ENCODE results near the gene APOBEC3A.

Gene APOBEC3A

DNA sequence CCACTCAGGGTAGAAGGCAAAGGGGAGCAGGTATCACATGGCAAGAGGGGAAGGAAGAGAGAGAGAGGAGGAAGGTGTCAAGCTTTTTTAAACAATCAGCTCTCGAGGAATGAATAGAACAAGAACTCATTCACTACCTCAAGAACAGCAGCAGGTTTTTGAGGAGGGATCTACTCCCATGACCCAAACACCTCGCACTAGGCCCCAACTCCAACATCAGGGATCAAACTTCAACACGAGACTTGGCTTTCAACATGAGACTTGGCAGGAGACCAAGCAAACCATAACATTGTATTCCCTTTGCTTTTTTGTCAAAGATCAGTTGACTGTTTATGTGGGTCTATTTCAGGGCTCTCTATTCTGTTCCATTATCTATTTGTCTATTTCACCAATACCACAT, 26.9 kb upstream of the APOBEC3A start:
- in situ Hi-C loops (cut with HindIII; ENCODE audit: low pct_ligation_motif_present, low sequenced_read_pairs), result no loop called here
- H3K36me3 ChIP-seq (replicated peaks), result no peaks in the 10 kb centered on the region
- no peaks in the 10 kb centered on the region for H3K27me3 ChIP-seq (replicated peaks)
- H3K27ac ChIP-seq, result no peak overlapping the region
- DNase-seq, result no peak
- H3K4me3 ChIP-seq (ENCODE audit: low read depth, low read length), result no peak overlapping the region
- TF ChIP-seq, protein P1, sequence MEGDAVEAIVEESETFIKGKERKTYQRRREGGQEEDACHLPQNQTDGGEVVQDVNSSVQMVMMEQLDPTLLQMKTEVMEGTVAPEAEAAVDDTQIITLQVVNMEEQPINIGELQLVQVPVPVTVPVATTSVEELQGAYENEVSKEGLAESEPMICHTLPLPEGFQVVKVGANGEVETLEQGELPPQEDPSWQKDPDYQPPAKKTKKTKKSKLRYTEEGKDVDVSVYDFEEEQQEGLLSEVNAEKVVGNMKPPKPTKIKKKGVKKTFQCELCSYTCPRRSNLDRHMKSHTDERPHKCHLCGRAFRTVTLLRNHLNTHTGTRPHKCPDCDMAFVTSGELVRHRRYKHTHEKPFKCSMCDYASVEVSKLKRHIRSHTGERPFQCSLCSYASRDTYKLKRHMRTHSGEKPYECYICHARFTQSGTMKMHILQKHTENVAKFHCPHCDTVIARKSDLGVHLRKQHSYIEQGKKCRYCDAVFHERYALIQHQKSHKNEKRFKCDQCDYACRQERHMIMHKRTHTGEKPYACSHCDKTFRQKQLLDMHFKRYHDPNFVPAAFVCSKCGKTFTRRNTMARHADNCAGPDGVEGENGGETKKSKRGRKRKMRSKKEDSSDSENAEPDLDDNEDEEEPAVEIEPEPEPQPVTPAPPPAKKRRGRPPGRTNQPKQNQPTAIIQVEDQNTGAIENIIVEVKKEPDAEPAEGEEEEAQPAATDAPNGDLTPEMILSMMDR (IDR thresholded peaks at IDR 0.05; ENCODE audit: low read depth, low read length, missing control alignments), result no peak

DNA sequence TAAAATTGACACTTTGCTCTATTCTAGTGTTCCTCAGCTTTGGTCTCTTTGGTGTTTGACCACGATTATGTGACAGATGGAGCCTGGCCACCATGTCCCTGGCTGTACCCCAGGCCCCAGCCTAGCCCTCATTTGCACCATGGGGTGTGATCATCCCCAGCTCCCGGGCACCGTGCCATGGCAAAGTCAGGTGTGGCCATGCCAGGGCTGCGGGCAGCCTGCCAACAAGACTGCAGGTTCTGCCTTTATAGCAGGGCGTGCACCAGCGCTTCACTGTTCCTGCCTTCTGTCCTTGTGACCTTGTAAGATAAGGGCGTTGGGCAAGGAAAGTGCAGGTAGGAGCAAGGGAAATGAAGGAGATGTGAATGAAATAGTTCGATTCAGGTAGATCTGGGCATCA, 22.4 kb upstream of the APOBEC3A start:
- H3K4me3 ChIP-seq (ENCODE audit: low read depth, low read length), result no peak overlapping the region
- H3K27me3 ChIP-seq (replicated peaks), result no peaks in the 10 kb centered on the region
- TF ChIP-seq, protein P1 (IDR thresholded peaks at IDR 0.05; ENCODE audit: low read depth, low read length, missing control alignments), result no peak
- no peaks in the 10 kb centered on the region for H3K36me3 ChIP-seq (replicated peaks)
- no peak for DNase-seq
- H3K27ac ChIP-seq, result no peak overlapping the region
- in situ Hi-C loops (cut with HindIII; ENCODE audit: low pct_ligation_motif_present, low sequenced_read_pairs), result no loop called here

DNA sequence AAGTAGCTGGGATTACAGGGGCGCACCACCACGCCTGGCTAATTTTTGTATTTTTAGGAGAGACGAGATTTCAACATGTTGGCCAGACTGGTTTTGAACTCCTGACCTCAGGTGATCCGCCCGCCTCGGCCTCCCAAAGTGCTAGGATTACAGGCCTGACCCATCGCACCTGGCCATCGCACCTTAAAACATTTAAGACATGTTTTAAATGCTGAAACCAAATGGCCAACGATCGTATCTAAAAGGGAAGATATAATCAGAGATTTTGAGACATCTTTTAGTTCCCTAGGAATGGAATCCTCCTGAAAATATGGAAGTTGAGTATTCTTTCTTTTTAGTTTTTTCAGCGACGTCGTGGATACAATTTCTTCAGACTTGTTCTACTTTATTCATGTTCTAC, 21.8 kb upstream of the APOBEC3A start:
- in situ Hi-C loops (cut with HindIII; ENCODE audit: low pct_ligation_motif_present, low sequenced_read_pairs), result no loop called here
- no peak overlapping the region for H3K4me3 ChIP-seq (ENCODE audit: low read depth, low read length)
- no peak overlapping the region for H3K27ac ChIP-seq
- H3K27me3 ChIP-seq (replicated peaks), result no peaks in the 10 kb centered on the region
- no peaks in the 10 kb centered on the region for H3K36me3 ChIP-seq (replicated peaks)
- no peak for DNase-seq
- TF ChIP-seq, protein P1 (IDR thresholded peaks at IDR 0.05; ENCODE audit: low read depth, low read length, missing control alignments), result no peak

DNA sequence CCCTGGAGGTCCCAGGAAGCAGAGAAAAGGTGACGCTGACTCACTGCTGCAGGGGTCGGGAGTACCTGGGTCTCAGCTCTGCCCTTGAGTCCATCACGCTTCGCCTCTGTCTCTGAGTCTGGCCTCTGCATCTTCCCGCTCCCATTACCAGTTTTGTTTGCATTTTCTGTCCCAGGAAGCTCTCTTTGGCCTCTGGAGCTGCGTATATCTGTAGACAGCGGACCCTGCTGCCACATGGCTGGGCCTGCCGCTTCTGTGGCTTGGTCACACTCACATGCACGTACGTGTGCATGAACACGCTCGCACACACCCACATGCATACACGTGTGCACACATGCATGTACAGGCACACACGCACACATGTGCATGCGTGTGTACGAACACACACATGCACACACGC, 20.8 kb upstream of the APOBEC3A start:
- TF ChIP-seq, protein P1 (IDR thresholded peaks at IDR 0.05; ENCODE audit: low read depth, low read length, missing control alignments), result no peak
- H3K36me3 ChIP-seq (replicated peaks), result no peaks in the 10 kb centered on the region
- H3K27ac ChIP-seq, result no peak overlapping the region
- H3K4me3 ChIP-seq (ENCODE audit: low read depth, low read length), result no peak overlapping the region
- H3K27me3 ChIP-seq (replicated peaks), result no peaks in the 10 kb centered on the region
- no peak for DNase-seq
- in situ Hi-C loops (cut with HindIII; ENCODE audit: low pct_ligation_motif_present, low sequenced_read_pairs), result no loop called here

DNA sequence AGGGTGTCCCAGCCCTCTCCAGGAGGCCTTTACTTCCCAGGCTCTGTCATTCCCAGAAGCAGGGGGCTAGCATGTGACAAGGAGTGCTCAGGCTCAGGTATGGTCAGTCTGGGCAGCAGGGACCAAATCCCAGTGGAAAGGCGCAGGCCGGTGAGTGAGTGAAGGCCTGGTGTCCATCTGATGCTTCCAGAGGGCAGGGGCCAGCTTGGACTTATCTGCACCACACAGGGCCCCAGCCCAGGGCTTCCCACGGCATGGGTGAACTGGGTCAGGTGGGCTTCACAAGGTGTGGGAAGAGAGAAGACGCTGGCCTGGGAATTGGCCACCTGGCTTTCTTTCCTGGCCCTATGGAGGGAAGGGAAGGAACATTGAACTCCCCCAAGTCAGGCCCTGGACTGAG, 20.4 kb upstream of the APOBEC3A start:
- no peak for DNase-seq
- Histone ChIP-seq H3K27ac (no peak overlapping the region), H3K4me3 (ENCODE audit: low read depth, low read length) (no peak overlapping the region), H3K27me3 (replicated peaks) (no peaks in the 10 kb centered on the region), H3K36me3 (replicated peaks) (no peaks in the 10 kb centered on the region)
- TF ChIP-seq, protein P1 (IDR thresholded peaks at IDR 0.05; ENCODE audit: low read depth, low read length, missing control alignments), result no peak
- in situ Hi-C loops (cut with HindIII; ENCODE audit: low pct_ligation_motif_present, low sequenced_read_pairs), result no loop called here

DNA sequence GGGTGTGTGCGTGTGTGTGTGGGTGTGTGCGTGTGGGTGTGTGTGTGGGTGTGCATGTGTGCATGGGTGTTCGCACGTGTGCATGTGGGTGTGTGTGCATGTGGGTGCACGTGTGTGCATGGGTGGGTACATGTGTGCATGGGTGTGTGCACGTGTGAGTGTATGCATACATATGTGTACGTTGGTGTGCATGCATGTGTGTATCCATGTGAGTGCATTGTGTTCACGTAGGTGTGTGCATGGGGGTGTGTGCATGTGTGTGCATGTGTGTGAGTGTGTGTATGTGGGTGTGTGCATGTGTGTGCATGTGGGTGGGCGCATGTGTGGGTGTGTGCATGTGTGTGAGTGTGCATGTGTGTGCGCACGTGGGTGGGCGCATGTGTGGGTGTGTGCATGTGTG, 19.9 kb upstream of the APOBEC3A start:
- Histone ChIP-seq H3K36me3 (replicated peaks) (no peaks in the 10 kb centered on the region), H3K27me3 (replicated peaks) (no peaks in the 10 kb centered on the region), H3K27ac (no peak overlapping the region), H3K4me3 (ENCODE audit: low read depth, low read length) (no peak overlapping the region)
- no peak for DNase-seq
- TF ChIP-seq, protein P1 (IDR thresholded peaks at IDR 0.05; ENCODE audit: low read depth, low read length, missing control alignments), result no peak
- in situ Hi-C loops (cut with HindIII; ENCODE audit: low pct_ligation_motif_present, low sequenced_read_pairs), result no loop called here
